HepG2 (cell line): ENCODE measurements around the gene RNF5. TPM values are rescaled to one million over a fixed set of nuclear protein-coding genes. Genes with fewer than 3 reads are reported as not detected.
A peak's percentile ranks its signal among the peaks of the same experiment; 100 is the strongest.

ENCODE experiments used
- ASH2L ChIP-seq: fragments of 300-600, 200-600 bp; sonication (generic); IDR thresholded peaks from 2 replicates; pipeline ENCODE4 v1.7.0; 2017; ENCODE audit warnings: low read depth, mild to moderate bottlenecking, moderate library complexity, mixed read lengths, low read length; ENCODE audit not compliant: insufficient read length
- BHLHE40 ChIP-seq: IDR thresholded peaks from 2 replicates; pipeline ENCODE4 v1.6.1; 2011; ENCODE audit warnings: low read length, improper control_type of control experiment
- CBX5 ChIP-seq: sonication (generic); formaldehyde crosslinking; IDR thresholded peaks from 2 replicates; pipeline ENCODE4 v1.4.0; 2020; ENCODE audit warnings: missing genetic modification reagents, borderline replicate concordance
- CHD2 ChIP-seq: IDR thresholded peaks from 2 replicates; pipeline ENCODE4 v1.6.1; 2011; ENCODE audit warnings: low read depth, low read length, improper control_type of control experiment
- ETV6 ChIP-seq: sonication (generic); formaldehyde crosslinking; conservative IDR thresholded peaks from 2 replicates; pipeline ENCODE4 v1.4.0; 2020; ENCODE audit warnings: missing genetic modification reagents
- GATA4 ChIP-seq: sonication (generic); IDR thresholded peaks from 2 replicates; pipeline ENCODE4 v1.6.1; 2016; ENCODE audit warnings: antibody characterized with exemption, low read depth, borderline replicate concordance
- HHEX ChIP-seq: IDR thresholded peaks from 2 replicates; pipeline ENCODE4 v1.6.1; 2016; ENCODE audit warnings: control low read depth
- HNF4G ChIP-seq, 2 experiments: sonication (generic) in 1 of 2; formaldehyde crosslinking in 1 of 2; IDR thresholded peaks; 2 replicates each; pipeline versions ENCODE4 v1.4.0 to v1.6.1; 2011 to 2020; ENCODE audit warnings: borderline replicate concordance in 2 of 2, low read depth in 2 of 2, mild to moderate bottlenecking in 2 of 2, low read length in 1 of 2, missing genetic modification reagents in 1 of 2, moderate library complexity in 1 of 2
- JARID2 ChIP-seq: sonication (generic); formaldehyde crosslinking; IDR thresholded peaks from 2 replicates; pipeline ENCODE4 v1.8.1; 2023; ENCODE audit warnings: missing genetic modification reagents, inconsistent platforms; ENCODE audit not compliant: insufficient replicate concordance
- NFATC3 ChIP-seq: sonication (generic); formaldehyde crosslinking; IDR thresholded peaks from 2 replicates; pipeline ENCODE4 v1.5.1; 2020; ENCODE audit warnings: mild to moderate bottlenecking, missing genetic modification reagents
- NFIB ChIP-seq: sonication (generic); formaldehyde crosslinking; IDR thresholded peaks from 2 replicates; pipeline ENCODE4 v1.9.0; 2021; ENCODE audit warnings: missing genetic modification reagents, mild to moderate bottlenecking, borderline replicate concordance
- NR2F6 ChIP-seq, 2 experiments: IDR thresholded peaks; 2 replicates each; pipeline ENCODE4 v1.6.1; 2016; ENCODE audit warnings: antibody characterized with exemption in 1 of 2, mild to moderate bottlenecking in 1 of 2
- RAD51 ChIP-seq: fragments of 450-650 bp; IDR thresholded peaks from 2 replicates; pipeline ENCODE4 v1.6.1; 2016; ENCODE audit warnings: borderline replicate concordance
- SALL2 ChIP-seq: sonication (generic); formaldehyde crosslinking; IDR thresholded peaks from 2 replicates; pipeline ENCODE4 v1.8.1; 2023; ENCODE audit warnings: mild to moderate bottlenecking, missing genetic modification reagents, inconsistent platforms
- SMC3 ChIP-seq: IDR thresholded peaks from 2 replicates; pipeline ENCODE4 v1.6.1; 2011; ENCODE audit warnings: low read length, improper control_type of control experiment
- ZNF780A ChIP-seq: sonication (generic); formaldehyde crosslinking; IDR thresholded peaks from 2 replicates; pipeline ENCODE4 v1.8.0; 2022; ENCODE audit warnings: mild to moderate bottlenecking, missing genetic modification reagents, moderate library complexity
- polyA plus RNA-seq, 8 experiments: library from polyadenylated mRNA; depleted of rRNA in 3 of 8; stranded (reverse) in 7 of 8; unstranded in 1 of 8; fragments of >200 nt; fragmentation: Illumina TruSeq in 4 of 8; extraction: Trizol in 4 of 8; gene quantifications; 2 replicates each; pipeline versions ENCODE4 v1.2.1 to v1.2.3, GENCODE V29; 2011 to 2016; ENCODE audit warnings: low read depth in 4 of 8, missing spikeins in 1 of 8, mixed read lengths in 1 of 8; ENCODE audit not compliant: insufficient read depth in 1 of 8
- total RNA-seq, 5 experiments: library from RNA; depleted of rRNA; stranded (reverse); fragments of >200 nt; fragmentation: Illumina TruSeq; extraction: Trizol; gene quantifications; 2 replicates each; pipeline ENCODE4 v1.2.3, GENCODE V29; 2016; ENCODE audit warnings: low read depth in 1 of 5
- TF ChIP-seq, protein P1 (sequence below): IDR thresholded peaks from 2 replicates; pipeline ENCODE4 v1.6.1; 2018; ENCODE audit warnings: missing genetic modification reagents, mild to moderate bottlenecking, missing compliant biosample characterization
- TF ChIP-seq, protein P2 (sequence below): sonication (generic); formaldehyde crosslinking; IDR thresholded peaks from 2 replicates; pipeline ENCODE4 v1.4.0; 2020; ENCODE audit warnings: mild to moderate bottlenecking, missing genetic modification reagents
- TF ChIP-seq, protein P3 (sequence below): sonication (generic); formaldehyde crosslinking; IDR thresholded peaks from 2 replicates; pipeline ENCODE4 v1.4.0; 2020; ENCODE audit warnings: missing genetic modification reagents, low read depth, mild to moderate bottlenecking, borderline replicate concordance
- TF ChIP-seq, protein P4 (sequence below): sonication (generic); formaldehyde crosslinking; IDR thresholded peaks from 2 replicates; pipeline ENCODE4 v1.8.0; 2022; ENCODE audit warnings: mild to moderate bottlenecking, missing genetic modification reagents
- TF ChIP-seq, protein P5 (sequence below): sonication (generic); formaldehyde crosslinking; IDR thresholded peaks from 2 replicates; pipeline ENCODE4 v1.8.1; 2023; ENCODE audit warnings: missing genetic modification reagents, mild to moderate bottlenecking, borderline replicate concordance

RNF5 gene
- total and polyA plus RNA-seq, 2 of the 13 experiments (the other 11 are each of a cell fraction or from before 2014, with no cell fraction given) = 98.0 to 131 TPM

DNA sequence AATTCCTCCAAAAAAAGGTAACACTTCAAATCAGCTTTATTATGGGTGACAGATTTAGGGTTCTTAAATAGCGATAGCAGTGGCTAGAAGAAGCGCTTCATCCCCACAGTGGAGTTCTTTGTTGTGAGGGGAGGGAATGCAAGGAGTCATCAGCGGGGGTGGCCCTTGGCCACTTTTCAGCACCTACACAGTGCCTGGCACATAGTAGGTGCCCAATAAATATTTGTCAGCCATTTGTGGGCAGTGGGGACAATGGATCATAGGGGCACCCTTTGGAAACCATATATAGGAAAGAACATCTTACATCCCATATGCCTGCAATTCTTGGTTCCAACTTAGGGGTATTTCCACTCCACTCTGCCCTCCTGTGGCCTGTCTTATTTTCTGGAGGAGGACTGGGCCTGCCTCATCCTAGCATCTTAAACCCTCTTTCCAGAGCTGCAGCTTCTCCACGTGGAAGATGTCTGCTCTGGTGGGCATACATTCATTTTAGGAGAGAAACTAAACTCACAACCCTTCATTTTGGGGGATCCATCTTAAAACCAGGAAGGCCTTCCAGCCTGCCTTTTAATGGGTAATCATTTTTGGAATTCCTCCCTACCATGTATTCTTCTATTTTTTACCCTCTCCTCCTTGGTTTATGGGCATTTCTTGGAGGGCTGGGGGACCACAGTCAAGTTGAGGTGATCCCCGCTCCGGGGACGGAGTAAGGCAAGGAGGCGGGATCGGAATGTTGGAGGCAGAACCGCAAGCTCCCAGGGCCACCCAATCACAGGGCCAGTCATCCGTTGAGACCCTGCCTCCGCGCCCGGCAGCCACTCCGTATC lies 16.8 kb downstream of the RNF5 start (continued):
- peak; percentile 23; the same call in 1 of the 2 replicates for TF ChIP-seq NR2F6 (IDR thresholded peaks at IDR 0.05)
- 0 out of 2 replicates have a peak, but pooled peaks have one; percentile 5 for TF ChIP-seq NR2F6 (CRISPR knock-in tag; IDR thresholded peaks at IDR 0.05)
- TF ChIP-seq NFIB = no peak
- TF ChIP-seq BHLHE40 = no peak
- TF ChIP-seq, protein P1, sequence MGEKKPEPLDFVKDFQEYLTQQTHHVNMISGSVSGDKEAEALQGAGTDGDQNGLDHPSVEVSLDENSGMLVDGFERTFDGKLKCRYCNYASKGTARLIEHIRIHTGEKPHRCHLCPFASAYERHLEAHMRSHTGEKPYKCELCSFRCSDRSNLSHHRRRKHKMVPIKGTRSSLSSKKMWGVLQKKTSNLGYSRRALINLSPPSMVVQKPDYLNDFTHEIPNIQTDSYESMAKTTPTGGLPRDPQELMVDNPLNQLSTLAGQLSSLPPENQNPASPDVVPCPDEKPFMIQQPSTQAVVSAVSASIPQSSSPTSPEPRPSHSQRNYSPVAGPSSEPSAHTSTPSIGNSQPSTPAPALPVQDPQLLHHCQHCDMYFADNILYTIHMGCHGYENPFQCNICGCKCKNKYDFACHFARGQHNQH (CRISPR knock-in tag) = no peak
- TF ChIP-seq HHEX (CRISPR knock-in tag) = no peak
- TF ChIP-seq RAD51 = no peak
- no peak for TF ChIP-seq ZNF780A (CRISPR knock-in tag)
- TF ChIP-seq ASH2L = peak; percentile 20
- TF ChIP-seq JARID2 (CRISPR knock-in tag) = peak; percentile 12
- TF ChIP-seq HNF4G (IDR thresholded peaks at IDR 0.05; ENCODE audit: borderline replicate concordance, low read depth, low read length) = no peak
- no peak for TF ChIP-seq HNF4G (CRISPR knock-in tag; IDR thresholded peaks at IDR 0.05; ENCODE audit: borderline replicate concordance, low read depth)
- 0 out of 2 replicates have a peak, but pooled peaks have one; percentile 11 for TF ChIP-seq CBX5 (CRISPR knock-in tag)
- no peak for TF ChIP-seq SALL2 (CRISPR knock-in tag)
- TF ChIP-seq GATA4 = peak; percentile 41; the same call in 1 of the 2 replicates
- TF ChIP-seq, protein P2, sequence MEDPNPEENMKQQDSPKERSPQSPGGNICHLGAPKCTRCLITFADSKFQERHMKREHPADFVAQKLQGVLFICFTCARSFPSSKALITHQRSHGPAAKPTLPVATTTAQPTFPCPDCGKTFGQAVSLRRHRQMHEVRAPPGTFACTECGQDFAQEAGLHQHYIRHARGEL (CRISPR knock-in tag) = no peak
- no peak for TF ChIP-seq CHD2
- TF ChIP-seq, protein P3, sequence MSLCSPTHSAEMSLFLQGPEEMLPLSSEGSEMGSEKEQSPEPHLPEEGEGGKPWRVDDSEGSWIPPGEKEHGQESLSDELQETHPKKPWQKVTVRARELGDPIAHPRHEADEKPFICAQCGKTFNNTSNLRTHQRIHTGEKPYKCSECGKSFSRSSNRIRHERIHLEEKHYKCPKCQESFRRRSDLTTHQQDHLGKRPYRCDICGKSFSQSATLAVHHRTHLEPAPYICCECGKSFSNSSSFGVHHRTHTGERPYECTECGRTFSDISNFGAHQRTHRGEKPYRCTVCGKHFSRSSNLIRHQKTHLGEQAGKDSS (CRISPR knock-in tag) = 0 out of 2 replicates have a peak, but pooled peaks have one; percentile 33
- TF ChIP-seq, protein P4, sequence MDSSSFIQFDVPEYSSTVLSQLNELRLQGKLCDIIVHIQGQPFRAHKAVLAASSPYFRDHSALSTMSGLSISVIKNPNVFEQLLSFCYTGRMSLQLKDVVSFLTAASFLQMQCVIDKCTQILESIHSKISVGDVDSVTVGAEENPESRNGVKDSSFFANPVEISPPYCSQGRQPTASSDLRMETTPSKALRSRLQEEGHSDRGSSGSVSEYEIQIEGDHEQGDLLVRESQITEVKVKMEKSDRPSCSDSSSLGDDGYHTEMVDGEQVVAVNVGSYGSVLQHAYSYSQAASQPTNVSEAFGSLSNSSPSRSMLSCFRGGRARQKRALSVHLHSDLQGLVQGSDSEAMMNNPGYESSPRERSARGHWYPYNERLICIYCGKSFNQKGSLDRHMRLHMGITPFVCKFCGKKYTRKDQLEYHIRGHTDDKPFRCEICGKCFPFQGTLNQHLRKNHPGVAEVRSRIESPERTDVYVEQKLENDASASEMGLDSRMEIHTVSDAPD (CRISPR knock-in tag) = 0 out of 2 replicates have a peak, but pooled peaks have one; percentile 30
- peak; percentile 45 for TF ChIP-seq SMC3
- TF ChIP-seq ETV6 = 0 out of 2 replicates have a peak, but pooled peaks have one; percentile 32
- 0 out of 2 replicates have a peak, but pooled peaks have one; percentile 56 for TF ChIP-seq NFATC3
- TF ChIP-seq, protein P5, sequence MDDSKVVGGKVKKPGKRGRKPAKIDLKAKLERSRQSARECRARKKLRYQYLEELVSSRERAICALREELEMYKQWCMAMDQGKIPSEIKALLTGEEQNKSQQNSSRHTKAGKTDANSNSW = 0 out of 2 replicates have a peak, but pooled peaks have one; percentile 21
